SH-SY5Y (cell line): ENCODE data around the gene CPT1C.

Experiments
- GATA2 ChIP-seq: IDR thresholded peaks from 2 replicates; pipeline ENCODE4 v1.6.1; 2011; ENCODE audit warnings: mild to moderate bottlenecking, low read depth, low read length
- GATA3 ChIP-seq: IDR thresholded peaks from 2 replicates; pipeline ENCODE4 v1.6.1; 2011; ENCODE audit warnings: low read depth, mild to moderate bottlenecking, low read length, moderate library complexity

- TF ChIP-seq GATA2: no peak
- TF ChIP-seq GATA3: no peak
These were observed 10.2 kb upstream of the CPT1C start for GRCh38 chr19:49680421-49681351.
